Nephron progenitor cell (in vitro differentiated cells): Measurements from ENCODE around the gene RAB15.
A peak's percentile ranks its signal among the peaks of the same experiment; 100 is the strongest.

Source experiments
- DNase-seq: peaks from one replicate; pipeline ENCODE4 v3.0.0; 2021
- H3K27ac Mint-ChIP-seq: 2 replicates; pipeline ENCODE4 v1.8.0; 2021; ENCODE audit warnings: mild to moderate bottlenecking, moderate library complexity, mixed read lengths
- H3K27me3 Mint-ChIP-seq: 2 replicates; pipeline ENCODE4 v1.8.0; 2021; ENCODE audit warnings: mild to moderate bottlenecking, low read depth, mixed read lengths; ENCODE audit not compliant: poor library complexity
- H3K36me3 Mint-ChIP-seq: 2 replicates; pipeline ENCODE4 v1.8.0; 2021; ENCODE audit warnings: low read depth, mixed read lengths
- H3K4me1 Mint-ChIP-seq: 2 replicates; pipeline ENCODE4 v1.8.0; 2021; ENCODE audit warnings: mixed read lengths
- H3K4me3 Mint-ChIP-seq: 2 replicates; pipeline ENCODE4 v1.8.0; 2021; ENCODE audit warnings: mild to moderate bottlenecking, moderate library complexity, mixed read lengths
- H3K9me3 Mint-ChIP-seq: 2 replicates; pipeline ENCODE4 v1.8.0; 2021; ENCODE audit warnings: mild to moderate bottlenecking, moderate library complexity, mixed read lengths
- TF ChIP-seq, protein P1 (sequence below): fragments of 200-600 bp; sonication (generic); IDR thresholded peaks from 2 replicates; pipeline ENCODE4 v1.5.0; 2021; ENCODE audit warnings: antibody characterized with exemption

RAB15 gene

DNA sequence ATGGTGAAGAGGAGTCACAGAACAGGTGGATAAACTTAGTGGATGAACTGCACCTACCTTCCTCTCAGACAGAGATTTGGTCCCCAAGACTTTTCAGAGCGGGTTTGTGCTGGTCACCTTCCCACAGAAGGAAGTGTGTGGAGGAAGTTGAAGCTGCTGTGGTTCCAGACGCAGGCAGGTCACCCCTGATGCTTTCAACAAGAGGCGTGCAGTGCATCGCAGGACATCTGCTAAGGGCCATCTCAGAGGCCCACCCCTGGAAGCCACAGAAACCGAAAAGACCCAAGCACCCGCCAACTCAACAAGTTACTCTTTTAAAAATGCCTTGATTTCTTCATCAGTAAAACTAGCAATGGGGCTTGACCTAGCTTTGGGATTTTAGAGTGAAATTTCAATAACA is 28.6 kb downstream of the RAB15 start:
- H3K4me1 Mint-ChIP-seq: peaks cover 30% of the 10 kb centered on the region
- H3K27me3 Mint-ChIP-seq: peaks cover 4% of the 10 kb centered on the region
- no peak for DNase-seq
- H3K36me3 Mint-ChIP-seq: peaks cover 25% of the 10 kb centered on the region
- no peaks in the 10 kb centered on the region for H3K9me3 Mint-ChIP-seq
- no peak overlapping the region for H3K4me3 Mint-ChIP-seq
- H3K27ac Mint-ChIP-seq: no peak overlapping the region
- TF ChIP-seq, protein P1, sequence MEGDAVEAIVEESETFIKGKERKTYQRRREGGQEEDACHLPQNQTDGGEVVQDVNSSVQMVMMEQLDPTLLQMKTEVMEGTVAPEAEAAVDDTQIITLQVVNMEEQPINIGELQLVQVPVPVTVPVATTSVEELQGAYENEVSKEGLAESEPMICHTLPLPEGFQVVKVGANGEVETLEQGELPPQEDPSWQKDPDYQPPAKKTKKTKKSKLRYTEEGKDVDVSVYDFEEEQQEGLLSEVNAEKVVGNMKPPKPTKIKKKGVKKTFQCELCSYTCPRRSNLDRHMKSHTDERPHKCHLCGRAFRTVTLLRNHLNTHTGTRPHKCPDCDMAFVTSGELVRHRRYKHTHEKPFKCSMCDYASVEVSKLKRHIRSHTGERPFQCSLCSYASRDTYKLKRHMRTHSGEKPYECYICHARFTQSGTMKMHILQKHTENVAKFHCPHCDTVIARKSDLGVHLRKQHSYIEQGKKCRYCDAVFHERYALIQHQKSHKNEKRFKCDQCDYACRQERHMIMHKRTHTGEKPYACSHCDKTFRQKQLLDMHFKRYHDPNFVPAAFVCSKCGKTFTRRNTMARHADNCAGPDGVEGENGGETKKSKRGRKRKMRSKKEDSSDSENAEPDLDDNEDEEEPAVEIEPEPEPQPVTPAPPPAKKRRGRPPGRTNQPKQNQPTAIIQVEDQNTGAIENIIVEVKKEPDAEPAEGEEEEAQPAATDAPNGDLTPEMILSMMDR: no peak

DNA sequence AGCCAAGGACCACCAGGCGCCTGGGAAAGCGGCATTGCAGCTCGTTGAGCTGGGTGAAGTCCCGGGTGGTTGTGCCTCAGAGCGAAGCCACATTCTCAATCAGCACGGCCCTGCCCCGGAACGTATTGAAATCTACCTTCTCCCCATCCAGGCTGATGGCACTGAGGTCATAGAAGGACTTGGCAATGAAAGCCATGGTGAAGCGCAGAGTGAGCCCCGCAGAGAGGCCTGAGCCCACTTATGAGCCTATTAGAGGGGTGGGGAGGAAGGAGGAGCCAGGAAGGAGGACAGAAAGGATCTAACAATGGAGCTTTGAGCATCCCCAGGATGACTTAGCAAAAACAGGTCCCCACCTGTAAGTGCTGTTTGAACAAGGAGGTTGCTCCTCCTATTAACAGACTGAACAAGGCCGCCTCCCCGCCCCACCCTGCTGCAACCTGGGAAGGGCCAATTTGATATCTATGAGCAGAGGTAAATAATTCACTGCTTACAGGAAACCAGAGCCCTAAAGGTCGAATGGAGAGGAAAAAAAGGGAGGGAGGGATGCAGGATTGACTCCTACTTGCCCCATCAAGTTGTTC is 29.5 kb downstream of the RAB15 start, which contains the start of gene GPX2:
GPX2 (minus strand) TSS at position 215 of the 581 bp plus-strand sequence; CDS start at position 196, 19 bp downstream.
- TF ChIP-seq, protein P1: no peak
- peaks cover 32% of the 10 kb centered on the region for H3K4me1 Mint-ChIP-seq
- no peak within 1 kb of the TSS for H3K4me3 Mint-ChIP-seq
- no peak for DNase-seq
- H3K9me3 Mint-ChIP-seq: no peaks in the 10 kb centered on the region
- peaks cover 25% of the 10 kb centered on the region for H3K36me3 Mint-ChIP-seq
- peaks cover 4% of the 10 kb centered on the region for H3K27me3 Mint-ChIP-seq
- peak within 1 kb of the TSS; percentile 35 for H3K27ac Mint-ChIP-seq

DNA sequence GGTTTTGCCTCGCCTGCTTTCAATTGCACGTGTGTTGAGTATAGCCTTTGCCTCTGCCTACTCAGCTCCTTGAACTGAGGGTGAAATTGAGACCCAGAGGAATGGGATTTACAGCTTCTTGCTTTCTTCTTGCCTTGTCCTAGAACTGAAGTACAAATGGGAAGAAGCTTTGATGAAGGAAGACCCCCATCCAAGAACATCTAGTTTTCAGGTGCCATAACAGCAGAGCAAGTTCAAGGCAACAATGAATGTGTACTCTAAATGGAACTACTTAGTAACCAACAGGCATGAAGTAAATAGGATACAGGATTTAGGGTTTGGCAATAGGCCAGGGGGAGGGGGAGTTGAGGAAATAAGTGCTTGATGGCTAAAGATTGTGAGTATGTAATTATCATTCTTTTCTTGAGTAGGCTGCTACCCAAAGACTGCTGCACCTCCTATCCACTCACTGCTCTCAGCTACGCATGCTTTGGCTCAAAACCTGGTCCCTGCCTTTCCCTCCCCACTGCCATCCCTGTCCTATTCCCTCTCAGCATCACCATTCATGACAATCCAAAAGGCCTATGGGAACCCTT is 31.7 kb downstream of the RAB15 start:
- peaks cover 28% of the 10 kb centered on the region for H3K4me1 Mint-ChIP-seq
- peaks cover 15% of the 10 kb centered on the region for H3K36me3 Mint-ChIP-seq
- H3K27ac Mint-ChIP-seq: peak overlapping the region; percentile 17
- TF ChIP-seq, protein P1: no peak
- no peaks in the 10 kb centered on the region for H3K9me3 Mint-ChIP-seq
- no peak overlapping the region for H3K4me3 Mint-ChIP-seq
- no peak for DNase-seq
- H3K27me3 Mint-ChIP-seq: peaks cover 4% of the 10 kb centered on the region

DNA sequence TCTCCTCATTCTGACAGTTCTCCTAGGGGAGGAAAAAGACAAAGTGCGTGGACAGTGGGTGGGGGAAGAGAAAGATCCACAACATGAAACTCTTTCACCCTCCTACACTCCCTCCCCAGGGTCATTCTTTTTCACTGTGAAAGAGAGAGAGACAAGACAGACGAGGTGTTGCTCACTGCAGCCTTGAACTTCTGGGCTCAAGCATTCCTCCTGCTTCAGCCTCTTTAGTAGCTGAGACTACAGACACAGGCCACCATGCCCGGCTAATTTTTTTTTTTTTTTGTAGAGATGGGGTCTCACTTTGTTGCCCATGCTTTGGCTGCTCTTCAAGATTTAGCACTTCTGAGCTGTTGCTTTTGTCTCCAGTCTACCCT is 32.3 kb downstream of the RAB15 start:
- TF ChIP-seq, protein P1: no peak
- Mint-ChIP-seq H3K9me3 (no peaks in the 10 kb centered on the region), H3K4me3 (no peak overlapping the region), H3K4me1 (peaks cover 28% of the 10 kb centered on the region), H3K27me3 (peaks cover 4% of the 10 kb centered on the region), H3K27ac (no peak overlapping the region), H3K36me3 (peaks cover 11% of the 10 kb centered on the region)
- DNase-seq: no peak

DNA sequence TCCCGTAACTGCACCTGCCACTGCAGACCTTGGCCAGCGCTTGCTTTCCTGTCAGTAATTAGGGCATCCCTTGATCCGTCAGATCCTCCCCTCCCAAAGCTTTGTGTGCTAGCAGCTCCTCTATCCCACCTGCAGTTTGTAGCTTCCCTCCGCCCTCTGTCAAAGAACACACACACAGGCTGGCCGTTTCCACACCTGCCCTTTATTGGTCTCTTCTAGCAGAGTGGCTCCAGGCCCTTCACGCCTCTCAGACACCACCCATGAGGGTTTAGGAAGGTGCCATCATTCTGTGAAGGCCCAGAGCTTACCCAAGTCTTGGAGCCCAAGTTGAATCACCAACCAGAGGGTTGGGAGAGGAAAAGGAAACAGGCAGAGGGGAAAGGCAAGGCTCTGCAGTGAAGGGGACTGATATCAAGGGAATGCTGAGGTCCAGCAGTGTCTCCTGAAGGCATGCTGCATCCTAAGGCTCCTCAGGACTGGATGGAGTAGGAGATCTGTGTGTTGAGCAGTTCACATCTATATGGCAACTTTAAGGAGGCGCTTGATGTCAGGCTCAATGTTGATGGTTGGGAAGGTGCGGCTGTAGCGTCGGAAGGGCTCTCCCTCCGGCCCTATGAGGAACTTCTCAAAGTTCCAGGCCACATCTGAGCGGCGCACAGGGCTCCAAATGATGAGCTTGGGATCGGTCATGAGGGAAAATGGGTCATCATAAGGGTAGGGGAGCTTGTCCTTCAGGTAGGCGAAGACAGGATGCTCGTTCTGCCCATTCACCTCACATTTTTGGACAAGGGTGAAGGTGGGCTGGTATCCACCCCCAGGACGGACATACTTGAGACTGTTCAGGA is 32.9 kb downstream of the RAB15 start:
- TF ChIP-seq, protein P1: no peak
- H3K36me3 Mint-ChIP-seq: peaks cover 15% of the 10 kb centered on the region
- H3K4me1 Mint-ChIP-seq: peaks cover 28% of the 10 kb centered on the region
- DNase-seq: no peak
- H3K4me3 Mint-ChIP-seq: no peak overlapping the region
- H3K27ac Mint-ChIP-seq: peak overlapping the region; percentile 70
- peaks cover 4% of the 10 kb centered on the region for H3K27me3 Mint-ChIP-seq
- no peaks in the 10 kb centered on the region for H3K9me3 Mint-ChIP-seq
